Fibroblast of peridontal ligament (primary cell): Measurements from ENCODE around the gene MBTD1.

Experiments used
- DNase-seq: peaks from one replicate; pipeline ENCODE4 v3.0.0-alpha.2; 2010; ENCODE audit errors: extremely low read depth

MBTD1 gene

GRCh38 chr17:51147650-51148049 is 112.2 kb downstream of the MBTD1 start:
- peak; percentile 38 for DNase-seq

GRCh38 chr17:51144266-51145022 is 115.4 kb downstream of the MBTD1 start:
- DNase-seq = no peak

GRCh38 chr17:51142597-51142996 is 117.3 kb downstream of the MBTD1 start:
- DNase-seq = no peak

GRCh38 chr17:51135956-51136355 is 123.9 kb downstream of the MBTD1 start:
- no peak for DNase-seq

GRCh38 chr17:51133365-51133764 is 126.5 kb downstream of the MBTD1 start:
- no peak for DNase-seq

GRCh38 chr17:51132964-51133319 is 126.9 kb downstream of the MBTD1 start:
- DNase-seq = no peak

- DNase-seq = no peak
Measured at GRCh38 chr17:51128076-51128475, 131.8 kb downstream of the MBTD1 start.
